Neural cell (in vitro differentiated cells): ENCODE data around the gene ADGRD1. TPM values are rescaled to one million over a fixed set of nuclear protein-coding genes. Genes with fewer than 3 reads are reported as not detected.

Experiments
- H2AFZ ChIP-seq: fragments of 200-600, 300-800 bp; sonication (generic), shearing (Covaris generic); 2 replicates; pipeline ENCODE4 v1.6.0; 2014; ENCODE audit warnings: low read depth, mild to moderate bottlenecking, antibody characterized with exemption, low read length, moderate library complexity
- H3F3A ChIP-seq: fragments of 200-600 bp; shearing (Covaris generic); 2 replicates; pipeline ENCODE4 v1.6.1; 2016; ENCODE audit warnings: mild to moderate bottlenecking, moderate library complexity, mixed read lengths, antibody characterized with exemption, low read length; ENCODE audit not compliant: insufficient read depth, poor library complexity, severe bottlenecking
- H3K27ac ChIP-seq: fragments of 200-600, 300-800 bp; sonication (generic), shearing (Covaris generic); 2 replicates; pipeline ENCODE4 v1.5.1; 2014; ENCODE audit warnings: mild to moderate bottlenecking, low read length, moderate library complexity
- H3K27me3 ChIP-seq: fragments of 300-800, 200-600 bp; sonication (generic), shearing (Covaris generic); 2 replicates; pipeline ENCODE4 v1.6.0; 2014; ENCODE audit warnings: mild to moderate bottlenecking, low read depth, low read length, moderate library complexity; ENCODE audit not compliant: insufficient read depth
- H3K36me3 ChIP-seq: fragments of 300-800, 200-600 bp; sonication (generic), shearing (Covaris generic); 2 replicates; pipeline ENCODE4 v1.5.1; 2014; ENCODE audit warnings: mild to moderate bottlenecking, antibody characterized with exemption, low read length, moderate library complexity; ENCODE audit not compliant: insufficient read depth
- H3K4me2 ChIP-seq: fragments of 300-800, 200-600 bp; sonication (generic), shearing (Covaris generic); 2 replicates; pipeline ENCODE4 v1.6.0; 2014; ENCODE audit warnings: mild to moderate bottlenecking, low read length
- H3K4me3 ChIP-seq: fragments of 300-800, 200-600 bp; sonication (generic), shearing (Covaris generic); 2 replicates; pipeline ENCODE4 v1.5.1; 2014; ENCODE audit warnings: mild to moderate bottlenecking, low read length, moderate library complexity
- H3K79me2 ChIP-seq: fragments of 200-600 bp; shearing (Covaris generic); replicated peaks from 2 replicates; pipeline ENCODE4 v1.6.0; 2014; ENCODE audit warnings: mild to moderate bottlenecking, low read length, moderate library complexity; ENCODE audit not compliant: insufficient read depth
- H3K9ac ChIP-seq: fragments of 300-800, 200-600 bp; sonication (generic), shearing (Covaris generic); 2 replicates; pipeline ENCODE4 v1.6.1; 2016; ENCODE audit warnings: mild to moderate bottlenecking, low read length, mixed read lengths
- H3K9me2 ChIP-seq: fragments of 200-600 bp; shearing (Covaris generic); 2 replicates; pipeline ENCODE4 v1.6.1; 2016; ENCODE audit warnings: mild to moderate bottlenecking, low read length, mixed read lengths; ENCODE audit not compliant: insufficient read depth
- H3K9me3 ChIP-seq: fragments of 200-600, 300-800 bp; sonication (generic), shearing (Covaris generic); 2 replicates; pipeline ENCODE4 v1.6.1; 2016; ENCODE audit warnings: mild to moderate bottlenecking, mixed run types, low read length, moderate library complexity, mixed read lengths
- H4K20me1 ChIP-seq: fragments of 200-600 bp; shearing (Covaris generic); 2 replicates; pipeline ENCODE4 v1.6.1; 2016; ENCODE audit warnings: mild to moderate bottlenecking, mixed run types; ENCODE audit not compliant: insufficient read depth
- CTCF ChIP-seq: fragments of 450-650 bp; IDR thresholded peaks from 2 replicates; pipeline ENCODE4 v1.5.1; 2014; ENCODE audit warnings: antibody characterized with exemption, mild to moderate bottlenecking, moderate library complexity; ENCODE audit not compliant: poor library complexity, severe bottlenecking
- EP300 ChIP-seq: fragments of 450-650 bp; conservative IDR thresholded peaks from 2 replicates; pipeline ENCODE4 v1.6.1; 2014; ENCODE audit warnings: antibody characterized with exemption, mild to moderate bottlenecking, moderate library complexity; ENCODE audit not compliant: poor library complexity, severe bottlenecking
- EZH2 ChIP-seq: fragments of 200-600, 300-800 bp; shearing (Covaris generic), sonication (generic); IDR thresholded peaks from 2 replicates; pipeline ENCODE4 v1.6.1; 2014; ENCODE audit warnings: antibody characterized with exemption, low read length, borderline replicate concordance, mild to moderate bottlenecking; ENCODE audit not compliant: insufficient read depth, poor library complexity, severe bottlenecking
- MXI1 ChIP-seq: fragments of 450-650 bp; conservative IDR thresholded peaks from 2 replicates; pipeline ENCODE4 v1.6.1; 2014; ENCODE audit warnings: antibody characterized with exemption, mild to moderate bottlenecking; ENCODE audit not compliant: poor library complexity, severe bottlenecking
- POLR2AphosphoS5 ChIP-seq: IDR thresholded peaks from 2 replicates; pipeline ENCODE4 v1.6.1; 2012
- RAD21 ChIP-seq: fragments of 450-650 bp; conservative IDR thresholded peaks from 2 replicates; pipeline ENCODE4 v1.6.1; 2014; ENCODE audit warnings: antibody characterized with exemption, mild to moderate bottlenecking, moderate library complexity
- REST ChIP-seq: IDR thresholded peaks from 2 replicates; pipeline ENCODE4 v1.6.1; 2012; ENCODE audit warnings: borderline replicate concordance
- SMC3 ChIP-seq: fragments of 450-650 bp; conservative IDR thresholded peaks from 2 replicates; pipeline ENCODE4 v1.6.1; 2014; ENCODE audit warnings: antibody characterized with exemption, mild to moderate bottlenecking, moderate library complexity; ENCODE audit not compliant: poor library complexity
- TAF1 ChIP-seq: IDR thresholded peaks from 2 replicates; pipeline ENCODE4 v1.6.1; 2012; ENCODE audit warnings: low read depth
- polyA plus RNA-seq: library from polyadenylated mRNA; depleted of rRNA; stranded (reverse); fragments of >200 nt; gene quantifications from 2 replicates; pipeline ENCODE4 v1.2.3, GENCODE V29; 2014

Gene ADGRD1
- polyA plus RNA-seq, 1 donor from 2014 or later = 1.7 TPM

- no peaks in the 10 kb centered on the region for H3K9me2 ChIP-seq
- peak overlapping the region; percentile 21 for H3K9ac ChIP-seq
- no peak overlapping the region for H3K27ac ChIP-seq
- no peaks in the 10 kb centered on the region for H3K79me2 ChIP-seq
- no peak overlapping the region for H3K4me3 ChIP-seq
- no peak overlapping the region for H2AFZ ChIP-seq
- no peaks in the 10 kb centered on the region for H3F3A ChIP-seq
- no peaks in the 10 kb centered on the region for H3K9me3 ChIP-seq
- no peaks in the 10 kb centered on the region for H4K20me1 ChIP-seq
- TF ChIP-seq EP300 (no peak), TAF1 (no peak), EZH2 (no peak), REST (no peak), POLR2AphosphoS5 (no peak), CTCF (peak; percentile 80), SMC3 (peak; percentile 80), RAD21 (peak; percentile 74), MXI1 (no peak)
- no peak overlapping the region for H3K4me2 ChIP-seq
- H3K27me3 ChIP-seq = no peaks in the 10 kb centered on the region
- no peaks in the 10 kb centered on the region for H3K36me3 ChIP-seq
Measured at GRCh38 chr12:131132118-131132892, 178.6 kb downstream of the ADGRD1 start.

- H3K4me3 ChIP-seq = no peak overlapping the region
- H3K9me3 ChIP-seq = no peaks in the 10 kb centered on the region
- TF ChIP-seq CTCF (no peak), REST (no peak), MXI1 (no peak), EZH2 (no peak), EP300 (no peak), RAD21 (no peak), TAF1 (no peak), SMC3 (no peak), POLR2AphosphoS5 (no peak)
- H3K79me2 ChIP-seq = no peaks in the 10 kb centered on the region
- H3K9ac ChIP-seq = peak overlapping the region; percentile 2
- H2AFZ ChIP-seq = no peak overlapping the region
- H3K27ac ChIP-seq = no peak overlapping the region
- H3K9me2 ChIP-seq = no peaks in the 10 kb centered on the region
- no peak overlapping the region for H3K4me2 ChIP-seq
- H3F3A ChIP-seq = no peaks in the 10 kb centered on the region
- no peaks in the 10 kb centered on the region for H3K36me3 ChIP-seq
- no peaks in the 10 kb centered on the region for H3K27me3 ChIP-seq
- H4K20me1 ChIP-seq = no peaks in the 10 kb centered on the region
Measured at GRCh38 chr12:131133015-131133905, 179.6 kb downstream of the ADGRD1 start.
